HepG2 (cell line): ENCODE data around the gene TNFAIP2. TPM values are rescaled to one million over a fixed set of nuclear protein-coding genes. Genes with fewer than 3 reads are reported as not detected.

ENCODE experiments used
- ATAC-seq: fragments of 200-7000 bp; cut with Tn5 transposase; 3 replicates; pipeline ENCODE4 v1.9.1; 2020; ENCODE audit warnings: mild to moderate bottlenecking, moderate library complexity
- BruUV-seq: library from RNA; stranded (reverse); fragments of 400-500 nt; replicated peaks from 2 replicates; lab custom pipeline; 2021; lab: Mats Ljungman, UMichigan
- CTCF ChIA-PET: fragments of 300-600 bp; formaldehyde crosslinking; extraction: SDS; loops from one replicate; lab custom pipeline; 2021; ENCODE audit warnings: low total read pairs, inconsistent platforms, low intra/inter-chr PET ratio; lab: Yijun Ruan, JAX
- POLR2A ChIA-PET: fragments of 350-600 bp; sonication (Branson Sonifier 250); formaldehyde crosslinking; loops from one replicate; lab custom pipeline; 2020; ENCODE audit warnings: antibody characterized with exemption, inconsistent platforms; lab: Yijun Ruan, JAX
- DNase-seq: peaks from one replicate; pipeline ENCODE4 v3.0.0-alpha.2; 2015; ENCODE audit warnings: low spot score
- FAIRE-seq: peaks from 3 replicates; lab custom pipeline; 2011; peaks lifted over from hg19 to GRCh38; lab: Jason Lieb, UNC
- H2AFZ ChIP-seq: one replicate; pipeline ENCODE4 v1.6.1; 2011; ENCODE audit warnings: low read length, inconsistent platforms
- H3K27ac ChIP-seq: fragments of 300-600 bp; 3 replicates; pipeline ENCODE4 v1.8.0; 2011; ENCODE audit warnings: mixed run types, mild to moderate bottlenecking, mixed read lengths, low read length, inconsistent platforms; ENCODE audit not compliant: insufficient read depth; ENCODE audit errors: extremely low read length
- H3K27me3 ChIP-seq, 2 experiments: fragments of 200-600 bp in 1 of 2; 2 replicates in 1 of 2; 3 replicates in 1 of 2; pipeline versions ENCODE4 v1.6.0 to v1.8.0; 2011; ENCODE audit warnings: low read length in 2 of 2, mild to moderate bottlenecking in 2 of 2, moderate library complexity in 2 of 2, inconsistent platforms in 1 of 2; ENCODE audit not compliant: insufficient read depth in 2 of 2, control insufficient read depth in 1 of 2
- H3K36me3 ChIP-seq, 2 experiments: fragments of 200-600 bp in 1 of 2; replicated peaks in 1 of 2; 2 replicates in 1 of 2; 3 replicates in 1 of 2; pipeline versions ENCODE4 v1.5.1 to v1.8.0; 2011; ENCODE audit warnings: low read length in 2 of 2, inconsistent platforms in 1 of 2; ENCODE audit not compliant: insufficient read depth in 2 of 2, control insufficient read depth in 1 of 2
- H3K4me1 ChIP-seq: 2 replicates; pipeline ENCODE4 v1.5.1; 2012; ENCODE audit warnings: low read length, inconsistent platforms; ENCODE audit not compliant: insufficient read depth
- H3K4me2 ChIP-seq: 2 replicates; pipeline ENCODE4 v1.6.0; 2011; ENCODE audit warnings: low read depth, low read length, inconsistent platforms
- H3K4me3 ChIP-seq, 3 experiments: fragments of 200-600 bp in 1 of 3; sonication (generic), shearing (Covaris generic) in 1 of 3; replicated peaks in 1 of 3; 2 replicates each; pipeline ENCODE4 v1.5.1; 2011 to 2016; ENCODE audit warnings: low read length in 3 of 3, inconsistent platforms in 2 of 3, low read depth in 2 of 3, mild to moderate bottlenecking in 2 of 3, control low read depth in 1 of 3, mixed read lengths in 1 of 3; ENCODE audit not compliant: insufficient read depth in 1 of 3
- H3K79me2 ChIP-seq: one replicate; pipeline ENCODE4 v1.6.1; 2011; ENCODE audit warnings: low read length, inconsistent platforms; ENCODE audit not compliant: insufficient read depth
- H3K9ac ChIP-seq: 2 replicates; pipeline ENCODE4 v1.6.0; 2011; ENCODE audit warnings: mild to moderate bottlenecking, low read depth, low read length, inconsistent platforms; ENCODE audit not compliant: insufficient read depth
- H3K9me3 ChIP-seq: 2 replicates; pipeline ENCODE4 v1.5.1; 2012; ENCODE audit warnings: mild to moderate bottlenecking, low read length
- H4K20me1 ChIP-seq: 2 replicates; pipeline ENCODE4 v1.6.0; 2011; ENCODE audit warnings: inconsistent platforms, mild to moderate bottlenecking, low read length, moderate library complexity; ENCODE audit not compliant: insufficient read depth
- ARID2 ChIP-seq: sonication (generic); formaldehyde crosslinking; IDR thresholded peaks from 2 replicates; pipeline ENCODE4 v1.8.1; 2022; ENCODE audit warnings: mild to moderate bottlenecking, missing genetic modification reagents, borderline replicate concordance
- CTCF ChIP-seq: sonication (generic); formaldehyde crosslinking; IDR thresholded peaks from 2 replicates; pipeline ENCODE4 v1.5.0; 2020; ENCODE audit warnings: mild to moderate bottlenecking, missing genetic modification reagents, moderate library complexity
- DNMT1 ChIP-seq: sonication (generic); formaldehyde crosslinking; IDR thresholded peaks from 2 replicates; pipeline ENCODE4 v1.5.1; 2020; ENCODE audit warnings: mild to moderate bottlenecking, missing genetic modification reagents
- HNRNPL ChIP-seq: fragments of 200-400 bp; formaldehyde crosslinking; IDR thresholded peaks from 2 replicates; pipeline ENCODE4 v1.6.1; 2017; ENCODE audit warnings: mild to moderate bottlenecking, low read depth, low read length
- KDM6A ChIP-seq: IDR thresholded peaks from 2 replicates; pipeline ENCODE4 v1.6.1; 2016; ENCODE audit warnings: low read depth
- NONO ChIP-seq, 2 experiments: fragments of 450-650 bp in 1 of 2; sonication (generic) in 1 of 2; formaldehyde crosslinking in 1 of 2; IDR thresholded peaks in 1 of 2; conservative IDR thresholded peaks in 1 of 2; 2 replicates each; pipeline versions ENCODE4 v1.6.1 to v1.8.0; 2017 to 2022; ENCODE audit warnings: mild to moderate bottlenecking in 1 of 2, missing genetic modification reagents in 1 of 2, moderate library complexity in 1 of 2
- NR2F6 ChIP-seq, 2 experiments: IDR thresholded peaks; 2 replicates each; pipeline ENCODE4 v1.6.1; 2016; ENCODE audit warnings: antibody characterized with exemption in 1 of 2, mild to moderate bottlenecking in 1 of 2
- PAF1 ChIP-seq: IDR thresholded peaks from 2 replicates; pipeline ENCODE4 v1.6.1; 2016; ENCODE audit warnings: missing genetic modification reagents, missing compliant biosample characterization
- RBM39 ChIP-seq: fragments of 200-400 bp; formaldehyde crosslinking; IDR thresholded peaks from one replicate; pipeline ENCODE4 v1.6.1; 2018; ENCODE audit warnings: antibody characterized with exemption, mild to moderate bottlenecking, low read depth, low read length; ENCODE audit not compliant: poor library complexity, severe bottlenecking
- ZFP41 ChIP-seq: sonication (generic); formaldehyde crosslinking; IDR thresholded peaks from 2 replicates; pipeline ENCODE4 v1.4.0; 2020; ENCODE audit warnings: mild to moderate bottlenecking, missing genetic modification reagents, borderline replicate concordance
- ZNF207 ChIP-seq: fragments of 450-650 bp; IDR thresholded peaks from 2 replicates; pipeline ENCODE4 v1.6.1; 2016; ENCODE audit warnings: antibody characterized with exemption, borderline replicate concordance
- ZNF441 ChIP-seq: sonication (generic); formaldehyde crosslinking; IDR thresholded peaks from 2 replicates; pipeline ENCODE4 v1.7.0; 2021; ENCODE audit warnings: missing genetic modification reagents, borderline replicate concordance
- ZNF776 ChIP-seq: sonication (generic); formaldehyde crosslinking; IDR thresholded peaks from 2 replicates; pipeline ENCODE4 v1.4.0; 2020; ENCODE audit warnings: mild to moderate bottlenecking, missing genetic modification reagents
- ZSCAN12 ChIP-seq: sonication (generic); formaldehyde crosslinking; IDR thresholded peaks from 2 replicates; pipeline ENCODE4 v1.9.0; 2021; ENCODE audit warnings: mild to moderate bottlenecking, missing genetic modification reagents
- WGBS: methylation state at CpG from one replicate; pipeline ENCODE4 v1.1.6; 2017; ENCODE audit warnings: low lambda C conversion rate; 5-methylcytosine and 5-hydroxymethylcytosine counted together
- in situ Hi-C: cut with HindIII; loops from 2 replicates; pipeline ENCODE4 v1.10.0; 2017; ENCODE audit warnings: low pct_unique_long_range_greater_than_20kb; ENCODE audit not compliant: extremely low pct_ligation_motif_present
- intact Hi-C: fragments of 100-400 bp; cut with micrococcal nuclease; formaldehyde crosslinking; loops from one replicate; pipeline ENCODE4 v1.10.0; 2022; ENCODE audit not compliant: unreplicated experiment
- polyA plus RNA-seq, 8 experiments: library from polyadenylated mRNA; depleted of rRNA in 3 of 8; stranded (reverse) in 7 of 8; unstranded in 1 of 8; fragments of >200 nt; fragmentation: Illumina TruSeq in 4 of 8; extraction: Trizol in 4 of 8; gene quantifications; 2 replicates each; pipeline versions ENCODE4 v1.2.1 to v1.2.3, GENCODE V29; 2011 to 2016; ENCODE audit warnings: low read depth in 4 of 8, missing spikeins in 1 of 8, mixed read lengths in 1 of 8; ENCODE audit not compliant: insufficient read depth in 1 of 8
- total RNA-seq, 5 experiments: library from RNA; depleted of rRNA; stranded (reverse); fragments of >200 nt; fragmentation: Illumina TruSeq; extraction: Trizol; gene quantifications; 2 replicates each; pipeline ENCODE4 v1.2.3, GENCODE V29; 2016; ENCODE audit warnings: low read depth in 1 of 5
- TF ChIP-seq, protein P1 (sequence below): sonication (generic); formaldehyde crosslinking; IDR thresholded peaks from 2 replicates; pipeline ENCODE4 v1.5.1; 2020; ENCODE audit warnings: missing genetic modification reagents, mild to moderate bottlenecking, borderline replicate concordance
- TF ChIP-seq, protein P2 (sequence below): sonication (generic); formaldehyde crosslinking; IDR thresholded peaks from 2 replicates; pipeline ENCODE4 v1.4.0; 2020; ENCODE audit warnings: missing genetic modification reagents

TNFAIP2 gene
- total and polyA plus RNA-seq, 2 of the 13 experiments (the other 11 are each of a cell fraction or from before 2014, with no cell fraction given), result 0.46 to 1.5 TPM

DNA sequence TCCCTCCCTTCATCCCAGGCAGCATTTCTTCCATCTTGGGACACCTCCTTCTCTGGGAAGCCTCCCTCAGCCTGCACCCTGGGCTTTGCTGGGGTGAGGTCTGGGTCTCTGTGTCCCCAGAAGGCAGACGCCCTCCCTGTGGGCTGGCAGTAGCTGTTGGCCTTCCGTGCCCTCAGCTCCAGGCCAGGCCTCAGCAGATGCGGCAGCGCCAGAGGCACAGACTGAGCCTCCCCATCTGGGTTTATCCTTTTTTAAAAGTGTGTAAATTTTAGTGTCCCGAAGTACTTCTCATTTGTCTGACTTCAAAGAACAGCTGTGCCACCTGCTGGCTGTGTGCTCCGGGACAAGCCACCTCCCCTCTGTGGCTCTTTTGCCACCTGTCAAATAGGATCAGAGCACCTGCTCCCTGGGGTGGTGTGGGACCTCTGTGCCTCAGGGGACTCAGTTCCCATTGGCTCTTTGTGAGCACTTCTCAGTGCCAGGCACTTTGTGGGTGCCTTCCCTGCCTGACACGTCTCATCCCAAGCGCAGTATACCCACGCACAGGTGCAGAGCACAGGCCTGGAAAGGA is 17.6 kb upstream of the TNFAIP2 start (continued):
- TF ChIP-seq ZFP41 (CRISPR knock-in tag) (no peak), NONO (IDR thresholded peaks at IDR 0.05) (no peak), NONO (CRISPR knock-in tag; conservative IDR thresholded peaks at IDR 0.05) (0 out of 2 replicates have a peak, but pooled peaks have one; percentile 23), PAF1 (CRISPR knock-in tag) (no peak), ZNF207 (no peak)

DNA sequence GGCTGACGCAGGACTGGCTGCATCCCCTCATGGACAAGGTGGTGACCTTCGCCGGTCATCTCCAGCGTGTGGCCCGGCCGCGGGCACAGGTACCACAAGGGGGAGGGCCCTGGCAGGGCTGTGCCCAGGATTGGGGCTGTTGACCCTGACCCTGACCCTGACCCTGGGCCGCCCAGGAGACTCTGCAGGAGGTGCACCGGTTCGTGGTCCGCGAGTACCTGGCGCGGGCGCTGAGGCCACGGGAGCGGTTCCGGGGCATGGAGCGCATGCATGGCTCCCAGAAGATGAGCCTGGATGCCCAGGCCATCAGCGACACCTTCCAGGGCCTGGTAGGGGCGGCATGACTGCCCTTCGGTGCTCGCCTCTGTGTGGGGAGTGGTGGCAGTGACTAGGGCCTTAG is 15.8 kb upstream of the TNFAIP2 start:
- Histone ChIP-seq H3K9me3 (no peaks in the 10 kb centered on the region), H3K79me2 (no peaks in the 10 kb centered on the region), H3K4me2 (no peak overlapping the region), H3K27me3 (no peaks in the 10 kb centered on the region), H4K20me1 (peaks cover 12% of the 10 kb centered on the region), H3K9ac (no peak overlapping the region), H3K36me3 (peaks cover 5 to 6% of the 10 kb centered on the region in 2 experiments; a peak in 2 of 5 replicates), H2AFZ (no peak overlapping the region), H3K4me1 (peaks cover 87% of the 10 kb centered on the region), H3K27ac (no peak overlapping the region), H3K4me3 (no peak overlapping the region)
- ATAC-seq, result no peak
- intact Hi-C loops, result no loop called here
- in situ Hi-C loops, result no loop called here
- no TSS peak for BruUV-seq
- ChIA-PET POLR2A (no interaction called here), CTCF (no interaction called here)
- FAIRE-seq, result no peak
- no CpG with 5 or more reads among the region's 23 CpGs for WGBS
- no peak for DNase-seq
- TF ChIP-seq HNRNPL (0 out of 2 replicates have a peak, but pooled peaks have one; percentile 58), NR2F6 (IDR thresholded peaks at IDR 0.05) (peak; percentile 23; the same call in 1 of the 2 replicates), NR2F6 (CRISPR knock-in tag; IDR thresholded peaks at IDR 0.05) (peak; percentile 44; the same call in 1 of the 2 replicates), CTCF (CRISPR knock-in tag) (0 out of 2 replicates have a peak, but pooled peaks have one; percentile 10), ARID2 (CRISPR knock-in tag) (no peak), KDM6A (CRISPR knock-in tag) (no peak), RBM39 (peak; percentile 21), ZNF441 (CRISPR knock-in tag) (no peak), DNMT1 (CRISPR knock-in tag) (0 out of 2 replicates have a peak, but pooled peaks have one; percentile 53), ZNF776 (0 out of 2 replicates have a peak, but pooled peaks have one; percentile 32), ZSCAN12 (no peak)
- TF ChIP-seq, protein P1, sequence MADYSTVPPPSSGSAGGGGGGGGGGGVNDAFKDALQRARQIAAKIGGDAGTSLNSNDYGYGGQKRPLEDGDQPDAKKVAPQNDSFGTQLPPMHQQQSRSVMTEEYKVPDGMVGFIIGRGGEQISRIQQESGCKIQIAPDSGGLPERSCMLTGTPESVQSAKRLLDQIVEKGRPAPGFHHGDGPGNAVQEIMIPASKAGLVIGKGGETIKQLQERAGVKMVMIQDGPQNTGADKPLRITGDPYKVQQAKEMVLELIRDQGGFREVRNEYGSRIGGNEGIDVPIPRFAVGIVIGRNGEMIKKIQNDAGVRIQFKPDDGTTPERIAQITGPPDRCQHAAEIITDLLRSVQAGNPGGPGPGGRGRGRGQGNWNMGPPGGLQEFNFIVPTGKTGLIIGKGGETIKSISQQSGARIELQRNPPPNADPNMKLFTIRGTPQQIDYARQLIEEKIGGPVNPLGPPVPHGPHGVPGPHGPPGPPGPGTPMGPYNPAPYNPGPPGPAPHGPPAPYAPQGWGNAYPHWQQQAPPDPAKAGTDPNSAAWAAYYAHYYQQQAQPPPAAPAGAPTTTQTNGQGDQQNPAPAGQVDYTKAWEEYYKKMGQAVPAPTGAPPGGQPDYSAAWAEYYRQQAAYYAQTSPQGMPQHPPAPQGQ (CRISPR knock-in tag), result no peak
- TF ChIP-seq, protein P2, sequence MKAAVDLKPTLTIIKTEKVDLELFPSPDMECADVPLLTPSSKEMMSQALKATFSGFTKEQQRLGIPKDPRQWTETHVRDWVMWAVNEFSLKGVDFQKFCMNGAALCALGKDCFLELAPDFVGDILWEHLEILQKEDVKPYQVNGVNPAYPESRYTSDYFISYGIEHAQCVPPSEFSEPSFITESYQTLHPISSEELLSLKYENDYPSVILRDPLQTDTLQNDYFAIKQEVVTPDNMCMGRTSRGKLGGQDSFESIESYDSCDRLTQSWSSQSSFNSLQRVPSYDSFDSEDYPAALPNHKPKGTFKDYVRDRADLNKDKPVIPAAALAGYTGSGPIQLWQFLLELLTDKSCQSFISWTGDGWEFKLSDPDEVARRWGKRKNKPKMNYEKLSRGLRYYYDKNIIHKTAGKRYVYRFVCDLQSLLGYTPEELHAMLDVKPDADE, result no peak
